Hepatocyte (in vitro differentiated cells): ENCODE data around the gene FASN. TPM values are rescaled to one million over a fixed set of nuclear protein-coding genes. Genes with fewer than 3 reads are reported as not detected.

Experiments
- DNase-seq: peaks from one replicate; pipeline ENCODE4 v3.0.0-alpha.2; 2016; ENCODE audit warnings: low spot score
- H2AFZ ChIP-seq: fragments of 200-600 bp; sonication (generic); 2 replicates; pipeline ENCODE4 v1.6.0; 2016; ENCODE audit warnings: antibody characterized with exemption, mild to moderate bottlenecking
- H3K27ac ChIP-seq: fragments of 200-600 bp; sonication (generic); 2 replicates; pipeline ENCODE4 v1.5.1; 2016; ENCODE audit warnings: mild to moderate bottlenecking
- H3K27me3 ChIP-seq: fragments of 200-600 bp; sonication (generic); 2 replicates; pipeline ENCODE4 v1.6.1; 2016
- H3K36me3 ChIP-seq: fragments of 200-600 bp; sonication (generic); replicated peaks from 2 replicates; pipeline ENCODE4 v1.5.1; 2016; ENCODE audit warnings: low read depth; ENCODE audit not compliant: insufficient read depth
- H3K4me1 ChIP-seq: fragments of 200-600 bp; sonication (generic); 2 replicates; pipeline ENCODE4 v1.5.1; 2016; ENCODE audit warnings: mild to moderate bottlenecking, moderate library complexity; ENCODE audit not compliant: insufficient read depth
- H3K4me2 ChIP-seq: fragments of 200-600 bp; sonication (generic); 2 replicates; pipeline ENCODE4 v1.6.0; 2016
- H3K4me3 ChIP-seq: fragments of 200-600 bp; sonication (generic); 2 replicates; pipeline ENCODE4 v1.5.1; 2016; ENCODE audit warnings: mild to moderate bottlenecking
- H3K79me2 ChIP-seq: fragments of 200-600 bp; sonication (generic); 2 replicates; pipeline ENCODE4 v1.6.0; 2017; ENCODE audit warnings: mild to moderate bottlenecking
- H3K9me2 ChIP-seq: fragments of 200-600 bp; sonication (generic); replicated peaks from 2 replicates; pipeline ENCODE4 v1.6.0; 2017; ENCODE audit warnings: mild to moderate bottlenecking; ENCODE audit not compliant: insufficient read depth
- H3K9me3 ChIP-seq: fragments of 200-600 bp; sonication (generic); 2 replicates; pipeline ENCODE4 v1.5.1; 2016; ENCODE audit warnings: low read depth, mild to moderate bottlenecking
- H4K20me1 ChIP-seq: fragments of 200-600 bp; sonication (generic); 2 replicates; pipeline ENCODE4 v1.6.0; 2016; ENCODE audit warnings: mild to moderate bottlenecking; ENCODE audit not compliant: insufficient read depth, poor library complexity, severe bottlenecking
- EZH2 ChIP-seq: fragments of 200-600 bp; sonication (generic); IDR thresholded peaks from 2 replicates; pipeline ENCODE4 v1.6.1; 2016; ENCODE audit warnings: antibody characterized with exemption, mild to moderate bottlenecking, borderline replicate concordance
- EZH2phosphoT487 ChIP-seq: fragments of 200-600 bp; sonication (generic); IDR thresholded peaks from one replicate; pipeline ENCODE4 v1.6.1; 2018; ENCODE audit warnings: antibody characterized with exemption, mild to moderate bottlenecking, low read depth, moderate library complexity; ENCODE audit not compliant: unreplicated experiment, severe bottlenecking
- WGBS: methylation state at CpG from one replicate; pipeline ENCODE4 v1.1.6; 2016; ENCODE audit warnings: low lambda C conversion rate; ENCODE audit errors: missing lambda C conversion rate; 5-methylcytosine and 5-hydroxymethylcytosine counted together
- polyA plus RNA-seq: library from polyadenylated mRNA; unstranded; fragments of >200 nt; fragmentation: Nextera tagmentation; extraction: Ambion mirVana; gene quantifications from 2 replicates; pipeline ENCODE4 v1.2.1, GENCODE V29; 2016
- total RNA-seq: library from RNA; depleted of rRNA; stranded (reverse); fragments of >200 nt; gene quantifications from 2 replicates; pipeline ENCODE4 v1.2.3, GENCODE V29; 2014
- TF ChIP-seq, protein P1 (sequence below): fragments of 200-600 bp; sonication (generic); IDR thresholded peaks from 2 replicates; pipeline ENCODE4 v1.5.1; 2016; ENCODE audit warnings: antibody characterized with exemption, mild to moderate bottlenecking; ENCODE audit not compliant: poor library complexity

Gene FASN
- total and polyA plus RNA-seq, 2 experiments from 2014 or later, result 77.6 to 118 TPM

GRCh38 chr17:82029990-82030469 is 68.0 kb downstream of the FASN start:
- 68% methylated on average over 25 of the region's 31 CpGs for WGBS
- H3K36me3 ChIP-seq, result no peaks in the 10 kb centered on the region
- peak overlapping the region; percentile 100 for H3K4me2 ChIP-seq
- no peaks in the 10 kb centered on the region for H4K20me1 ChIP-seq
- no peaks in the 10 kb centered on the region for H3K79me2 ChIP-seq
- H3K27me3 ChIP-seq, result no peaks in the 10 kb centered on the region
- no peaks in the 10 kb centered on the region for H3K9me3 ChIP-seq
- DNase-seq, result no peak
- H3K9me2 ChIP-seq, result no peaks in the 10 kb centered on the region
- H3K4me3 ChIP-seq, result no peak overlapping the region
- TF ChIP-seq EZH2 (no peak), EZH2phosphoT487 (no peak)
- TF ChIP-seq, protein P1, sequence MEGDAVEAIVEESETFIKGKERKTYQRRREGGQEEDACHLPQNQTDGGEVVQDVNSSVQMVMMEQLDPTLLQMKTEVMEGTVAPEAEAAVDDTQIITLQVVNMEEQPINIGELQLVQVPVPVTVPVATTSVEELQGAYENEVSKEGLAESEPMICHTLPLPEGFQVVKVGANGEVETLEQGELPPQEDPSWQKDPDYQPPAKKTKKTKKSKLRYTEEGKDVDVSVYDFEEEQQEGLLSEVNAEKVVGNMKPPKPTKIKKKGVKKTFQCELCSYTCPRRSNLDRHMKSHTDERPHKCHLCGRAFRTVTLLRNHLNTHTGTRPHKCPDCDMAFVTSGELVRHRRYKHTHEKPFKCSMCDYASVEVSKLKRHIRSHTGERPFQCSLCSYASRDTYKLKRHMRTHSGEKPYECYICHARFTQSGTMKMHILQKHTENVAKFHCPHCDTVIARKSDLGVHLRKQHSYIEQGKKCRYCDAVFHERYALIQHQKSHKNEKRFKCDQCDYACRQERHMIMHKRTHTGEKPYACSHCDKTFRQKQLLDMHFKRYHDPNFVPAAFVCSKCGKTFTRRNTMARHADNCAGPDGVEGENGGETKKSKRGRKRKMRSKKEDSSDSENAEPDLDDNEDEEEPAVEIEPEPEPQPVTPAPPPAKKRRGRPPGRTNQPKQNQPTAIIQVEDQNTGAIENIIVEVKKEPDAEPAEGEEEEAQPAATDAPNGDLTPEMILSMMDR, result no peak
- no peak overlapping the region for H2AFZ ChIP-seq
- no peak overlapping the region for H3K27ac ChIP-seq
- H3K4me1 ChIP-seq, result peaks cover 10% of the 10 kb centered on the region

GRCh38 chr17:82029391-82029790 is 68.6 kb downstream of the FASN start:
- no peak overlapping the region for H3K4me2 ChIP-seq
- H4K20me1 ChIP-seq, result no peaks in the 10 kb centered on the region
- no peaks in the 10 kb centered on the region for H3K9me3 ChIP-seq
- no peaks in the 10 kb centered on the region for H3K79me2 ChIP-seq
- H2AFZ ChIP-seq, result no peak overlapping the region
- H3K4me3 ChIP-seq, result no peak overlapping the region
- H3K36me3 ChIP-seq, result no peaks in the 10 kb centered on the region
- peaks cover 11% of the 10 kb centered on the region for H3K4me1 ChIP-seq
- H3K27ac ChIP-seq, result no peak overlapping the region
- no peaks in the 10 kb centered on the region for H3K27me3 ChIP-seq
- no peak for TF ChIP-seq EZH2phosphoT487
- no peak for TF ChIP-seq EZH2
- TF ChIP-seq, protein P1, result no peak
- no peak for DNase-seq
- no peaks in the 10 kb centered on the region for H3K9me2 ChIP-seq
- 99% methylated on average over 16 of the region's 16 CpGs for WGBS

DNA sequence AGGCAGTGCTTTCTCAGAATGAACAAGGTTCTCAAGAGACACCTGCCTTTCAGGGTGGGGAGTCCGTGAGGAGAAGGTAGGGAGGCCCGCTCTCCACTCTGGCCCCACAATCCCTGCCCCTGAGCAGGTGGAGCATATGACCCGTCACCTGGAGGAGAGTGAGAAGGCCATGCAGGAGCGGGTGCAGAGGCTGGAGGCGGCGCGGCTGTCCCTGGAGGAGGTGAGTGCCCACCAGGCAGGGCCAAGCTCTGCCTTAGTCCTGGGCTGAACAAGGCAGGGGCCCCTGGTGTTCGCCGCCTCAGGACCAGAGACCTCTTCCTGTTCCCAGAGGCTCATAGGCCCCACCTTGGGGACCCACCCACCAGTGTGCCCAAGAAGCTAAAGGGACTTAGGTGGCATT is 69.1 kb downstream of the FASN start:
- H3K36me3 ChIP-seq, result no peaks in the 10 kb centered on the region
- no peaks in the 10 kb centered on the region for H3K9me2 ChIP-seq
- H4K20me1 ChIP-seq, result no peaks in the 10 kb centered on the region
- peaks cover 15% of the 10 kb centered on the region for H3K4me1 ChIP-seq
- H3K4me2 ChIP-seq, result no peak overlapping the region
- TF ChIP-seq EZH2 (no peak), EZH2phosphoT487 (no peak)
- TF ChIP-seq, protein P1, result no peak
- H3K79me2 ChIP-seq, result no peaks in the 10 kb centered on the region
- no peak overlapping the region for H3K4me3 ChIP-seq
- H3K9me3 ChIP-seq, result no peaks in the 10 kb centered on the region
- over 99% methylated on average over 9 of the region's 9 CpGs for WGBS
- no peak for DNase-seq
- no peaks in the 10 kb centered on the region for H3K27me3 ChIP-seq
- no peak overlapping the region for H2AFZ ChIP-seq
- H3K27ac ChIP-seq, result no peak overlapping the region

Other genes starting within 250 kb of the FASN start
- 1,163 and 1,316 TPM in 2 replicates for gene P4HB, start 237.7 kb downstream of the FASN start, total RNA-seq
- gene P4HB, start 237.7 kb downstream of the FASN start, polyA plus RNA-seq, result 1,233 and 1,240 TPM in 2 replicates
- gene ARHGDIA, start 226.9 kb downstream of the FASN start, total RNA-seq, result 57.0 and 80.7 TPM in 2 replicates
- gene ARHGDIA, start 226.9 kb downstream of the FASN start, polyA plus RNA-seq, result 295 and 311 TPM in 2 replicates
- gene ALYREF, start 206.7 kb downstream of the FASN start, total RNA-seq, result 50.9 and 55.3 TPM in 2 replicates
- gene ALYREF, start 206.7 kb downstream of the FASN start, polyA plus RNA-seq, result 96.4 and 106 TPM in 2 replicates
- 129 and 155 TPM in 2 replicates for gene ANAPC11, start 206.5 kb downstream of the FASN start, total RNA-seq
- 307 and 345 TPM in 2 replicates for gene ANAPC11, start 206.5 kb downstream of the FASN start, polyA plus RNA-seq
- gene NPB, start 196.0 kb downstream of the FASN start, total RNA-seq, result 0.47 and 2.6 TPM in 2 replicates
- 2.2 and 3.2 TPM in 2 replicates for gene NPB, start 196.0 kb downstream of the FASN start, polyA plus RNA-seq
- gene PCYT2, start 186.8 kb downstream of the FASN start, total RNA-seq, result 81.1 and 84.7 TPM in 2 replicates
- 124 and 126 TPM in 2 replicates for gene PCYT2, start 186.8 kb downstream of the FASN start, polyA plus RNA-seq
- gene SIRT7, start 180.1 kb downstream of the FASN start, total RNA-seq, result 16.5 and 18.6 TPM in 2 replicates
- gene SIRT7, start 180.1 kb downstream of the FASN start, polyA plus RNA-seq, result 35.2 and 36.0 TPM in 2 replicates
- 18.1 and 21.3 TPM in 2 replicates for gene MAFG, start 170.5 kb downstream of the FASN start, total RNA-seq
- 28.5 and 37.4 TPM in 2 replicates for gene MAFG, start 170.5 kb downstream of the FASN start, polyA plus RNA-seq
- gene PYCR1, start 160.9 kb downstream of the FASN start, total RNA-seq, result 109 and 113 TPM in 2 replicates
- gene PYCR1, start 160.9 kb downstream of the FASN start, polyA plus RNA-seq, result 149 and 162 TPM in 2 replicates
- not detected in 2 replicates for gene MYADML2, start 151.0 kb downstream of the FASN start, total RNA-seq
- gene MYADML2, start 151.0 kb downstream of the FASN start, polyA plus RNA-seq, result 0.06 TPM in 2 replicates
- gene NOTUM, start 137.0 kb downstream of the FASN start, total RNA-seq, result 1.0 and 1.8 TPM in 2 replicates
- gene NOTUM, start 137.0 kb downstream of the FASN start, polyA plus RNA-seq, result 1.2 and 4.7 TPM in 2 replicates
- gene ASPSCR1, start 120.6 kb downstream of the FASN start, total RNA-seq, result 27.5 and 28.4 TPM in 2 replicates
- gene ASPSCR1, start 120.6 kb downstream of the FASN start, polyA plus RNA-seq, result 45.9 and 56.8 TPM in 2 replicates
- 58.2 and 64.5 TPM in 2 replicates for gene CENPX, start 75.4 kb downstream of the FASN start, total RNA-seq
- gene CENPX, start 75.4 kb downstream of the FASN start, polyA plus RNA-seq, result 83.2 and 84.3 TPM in 2 replicates
- 12.8 and 15.5 TPM in 2 replicates for gene LRRC45, start 74.9 kb downstream of the FASN start, total RNA-seq
- gene LRRC45, start 74.9 kb downstream of the FASN start, polyA plus RNA-seq, result 14.7 and 17.2 TPM in 2 replicates
- gene RAC3, start 66.6 kb downstream of the FASN start, total RNA-seq, result 11.8 and 13.7 TPM in 2 replicates
- gene RAC3, start 66.6 kb downstream of the FASN start, polyA plus RNA-seq, result 5.2 and 5.5 TPM in 2 replicates
- 118 and 125 TPM in 2 replicates for gene DCXR, start 60.5 kb downstream of the FASN start, total RNA-seq
- gene DCXR, start 60.5 kb downstream of the FASN start, polyA plus RNA-seq, result 185 and 207 TPM in 2 replicates
- gene RFNG, start 46.4 kb downstream of the FASN start, total RNA-seq, result 39.6 and 43.2 TPM in 2 replicates
- 109 and 118 TPM in 2 replicates for gene RFNG, start 46.4 kb downstream of the FASN start, polyA plus RNA-seq
- 101 and 124 TPM in 2 replicates for gene GPS1, start 46.3 kb downstream of the FASN start, total RNA-seq
- gene GPS1, start 46.3 kb downstream of the FASN start, polyA plus RNA-seq, result 160 and 167 TPM in 2 replicates
- 71.5 and 71.9 TPM in 2 replicates for gene DUS1L, start 32.4 kb downstream of the FASN start, total RNA-seq
- 160 and 202 TPM in 2 replicates for gene DUS1L, start 32.4 kb downstream of the FASN start, polyA plus RNA-seq
- gene CCDC57, start 114.6 kb upstream of the FASN start, total RNA-seq, result 10.0 and 15.7 TPM in 2 replicates
- gene CCDC57, start 114.6 kb upstream of the FASN start, polyA plus RNA-seq, result 29.8 and 49.5 TPM in 2 replicates
- 240 and 290 TPM in 2 replicates for gene SLC16A3, start 130.8 kb upstream of the FASN start, total RNA-seq
- gene SLC16A3, start 130.8 kb upstream of the FASN start, polyA plus RNA-seq, result 114 and 125 TPM in 2 replicates
- gene CSNK1D, start 175.5 kb upstream of the FASN start, total RNA-seq, result 55.7 and 72.5 TPM in 2 replicates
- 152 and 193 TPM in 2 replicates for gene CSNK1D, start 175.5 kb upstream of the FASN start, polyA plus RNA-seq
- gene CD7, start 219.4 kb upstream of the FASN start, total RNA-seq, result 0.64 and 1.8 TPM in 2 replicates
- gene CD7, start 219.4 kb upstream of the FASN start, polyA plus RNA-seq, result 7.0 and 7.8 TPM in 2 replicates
- gene SECTM1, start 235.5 kb upstream of the FASN start, total RNA-seq, result 9.3 and 9.7 TPM in 2 replicates
- 9.9 and 15.0 TPM in 2 replicates for gene SECTM1, start 235.5 kb upstream of the FASN start, polyA plus RNA-seq